Measurements from ENCODE around the gene KCTD1.

Gene KCTD1

GRCh38 chr18:26524002-26524401 is 24.4 kb downstream of the KCTD1 start:
- DNase-seq (ENCODE audit: low read depth in 2 of 2): no peak

DNA sequence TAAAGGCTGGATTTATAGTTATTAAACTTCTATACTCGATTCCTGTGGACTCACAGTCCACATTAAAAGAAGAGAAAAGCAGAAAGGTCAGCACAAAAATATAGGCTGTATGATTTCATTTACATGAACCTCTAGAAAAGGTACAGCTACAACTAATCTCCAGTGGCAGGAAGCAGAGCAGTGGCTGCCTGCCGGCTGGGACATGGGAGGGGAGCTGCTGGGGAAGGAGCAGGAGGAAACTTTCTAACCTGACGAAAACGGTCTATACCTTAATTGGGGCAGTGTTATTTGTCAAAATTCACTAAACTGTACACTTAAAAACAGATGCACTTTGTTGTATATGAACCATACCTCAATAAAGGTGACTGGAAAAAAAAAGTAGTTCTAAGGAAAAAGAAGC is 26.7 kb downstream of the KCTD1 start:
- DNase-seq (ENCODE audit: low read depth in 2 of 2): no peak

- DNase-seq (ENCODE audit: low read depth in 2 of 2): no peak
Measured at GRCh38 chr18:26520974-26521373, 27.4 kb downstream of the KCTD1 start.

GRCh38 chr18:26519114-26519513 is 29.2 kb downstream of the KCTD1 start:
- DNase-seq (ENCODE audit: low read depth in 2 of 2): no peak

DNA sequence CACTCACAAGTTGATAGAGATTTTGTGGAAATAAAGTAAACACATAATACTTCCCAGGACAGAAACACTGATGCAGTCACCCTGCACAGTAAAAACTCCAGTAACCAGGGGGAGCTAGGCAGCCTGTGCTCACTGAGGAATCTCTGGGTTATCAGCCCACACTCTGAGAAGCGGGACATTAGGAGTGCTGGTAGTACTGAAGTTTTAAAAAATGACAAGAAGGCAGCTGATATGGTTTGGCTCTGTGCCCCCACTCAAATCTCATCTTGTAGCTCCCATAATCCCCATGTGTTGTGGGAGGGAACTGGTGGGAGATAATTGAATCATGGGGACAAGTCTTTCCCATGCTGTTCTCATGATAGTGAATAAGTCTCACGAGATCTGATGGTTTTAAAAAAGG is 31.4 kb downstream of the KCTD1 start:
- no peak for DNase-seq (ENCODE audit: low read depth in 2 of 2)

- DNase-seq (ENCODE audit: low read depth in 2 of 2): no peak
Measured at GRCh38 chr18:26515643-26516487, 32.5 kb downstream of the KCTD1 start.

DNA sequence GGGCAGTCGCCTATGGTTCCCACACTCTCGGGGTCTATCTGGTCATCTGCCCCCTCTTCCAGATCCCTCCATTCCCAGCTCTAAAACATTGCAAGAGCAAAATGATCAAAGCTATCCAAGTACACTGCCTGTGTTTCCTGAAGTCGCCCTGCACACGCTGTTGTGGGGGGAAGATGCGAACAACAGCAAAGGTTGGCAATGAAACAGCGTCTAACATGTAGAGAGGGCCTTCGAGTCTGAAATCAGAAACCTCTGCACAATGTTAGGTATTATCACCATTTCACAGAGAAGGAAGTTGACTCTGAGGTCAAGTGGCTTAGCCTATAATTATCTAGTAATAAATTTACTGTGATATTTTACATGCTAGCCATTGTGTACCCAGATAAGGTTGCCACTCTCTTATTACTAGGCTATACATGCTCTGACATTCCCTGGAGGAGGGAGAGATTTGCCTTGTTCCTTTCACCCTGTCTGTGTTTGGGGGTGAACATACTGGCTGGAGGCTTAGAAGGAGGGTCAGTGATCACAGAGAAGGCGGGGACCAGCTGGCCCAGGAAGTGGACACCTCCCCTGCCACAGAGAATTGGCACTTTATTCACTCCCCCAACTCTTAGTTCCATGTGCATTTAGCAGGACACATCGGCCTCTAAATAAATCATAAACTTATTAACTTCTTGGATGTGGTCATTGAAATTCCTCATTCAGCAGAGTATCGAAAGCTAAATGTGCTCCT is 36.8 kb downstream of the KCTD1 start:
- no peak for DNase-seq (ENCODE audit: low read depth in 2 of 2)

GRCh38 chr18:26510337-26510736 is 38.0 kb downstream of the KCTD1 start:
- no peak for DNase-seq (ENCODE audit: low read depth in 2 of 2)

- DNase-seq (ENCODE audit: low read depth in 2 of 2): no peak
Measured at GRCh38 chr18:26506012-26506411, 42.3 kb downstream of the KCTD1 start.

DNA sequence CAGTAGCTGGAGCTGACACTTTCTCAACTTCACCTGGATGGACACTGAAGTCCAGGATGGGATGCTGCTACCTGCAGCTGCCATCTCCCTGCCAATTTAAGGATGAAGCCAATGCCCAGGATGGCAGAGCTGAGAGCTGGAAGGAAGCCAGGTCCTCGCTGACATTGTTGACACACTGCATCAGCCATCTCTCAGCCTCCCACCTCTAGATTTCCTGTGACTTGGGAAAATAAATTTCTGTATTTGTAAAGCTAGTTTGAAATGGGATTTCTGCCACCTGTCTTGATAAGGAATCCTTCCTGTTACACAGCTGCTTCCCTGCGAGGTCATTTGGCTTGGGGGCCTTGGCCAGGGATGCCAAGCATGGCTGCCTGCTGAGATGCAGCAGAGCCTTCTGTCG is 43.5 kb downstream of the KCTD1 start:
- no peak for DNase-seq (ENCODE audit: low read depth in 2 of 2)

- no peak for DNase-seq (ENCODE audit: low read depth in 2 of 2)
Measured at GRCh38 chr18:26503382-26503781, 45.0 kb downstream of the KCTD1 start.

- no peak for DNase-seq (ENCODE audit: low read depth in 2 of 2)
Measured at GRCh38 chr18:26502823-26503222, 45.5 kb downstream of the KCTD1 start.

GRCh38 chr18:26497866-26498265 is 50.5 kb downstream of the KCTD1 start:
- DNase-seq (ENCODE audit: low read depth in 2 of 2): no peak

GRCh38 chr18:26496528-26496927 is 51.8 kb downstream of the KCTD1 start:
- DNase-seq (ENCODE audit: low read depth in 2 of 2): no peak

DNA sequence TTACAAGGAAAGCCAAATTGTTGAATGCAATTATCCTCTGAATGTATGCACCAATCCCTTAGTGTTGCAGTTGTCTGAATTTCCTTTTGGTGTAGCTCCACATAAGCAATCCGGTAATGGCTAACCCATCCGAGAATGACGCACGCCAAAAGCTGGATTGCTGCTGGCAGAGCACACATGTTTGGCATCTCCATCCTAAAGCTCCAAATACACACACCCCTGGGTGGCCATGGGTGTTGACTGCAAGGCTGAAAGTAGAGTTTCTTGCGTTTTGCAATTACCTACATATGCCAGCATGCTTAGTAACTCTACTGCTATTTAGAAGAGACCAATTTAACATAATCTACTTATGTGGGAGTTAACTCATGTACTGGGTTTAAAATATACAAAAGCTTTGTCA is 53.1 kb downstream of the KCTD1 start:
- no peak for DNase-seq (ENCODE audit: low read depth in 2 of 2)

DNA sequence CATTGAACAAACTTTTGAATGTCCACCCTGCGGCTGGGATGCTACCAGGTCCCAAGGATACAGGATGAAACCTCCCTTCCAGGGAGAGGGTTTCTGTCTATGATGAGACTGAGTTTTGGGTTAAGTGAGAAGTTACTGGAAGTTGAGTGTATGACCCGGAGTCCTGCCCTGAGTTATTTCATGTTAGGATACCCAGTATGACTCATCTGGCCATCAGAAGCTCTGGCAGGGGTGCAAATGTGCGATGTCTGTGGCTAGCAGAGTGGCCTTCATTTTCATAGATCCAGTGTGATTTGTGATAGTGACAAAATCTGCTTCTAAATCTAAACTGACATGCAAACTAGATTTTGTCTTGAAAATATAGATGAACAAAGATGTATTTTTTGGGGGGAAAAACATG is 55.3 kb downstream of the KCTD1 start:
- DNase-seq (ENCODE audit: low read depth in 2 of 2): no peak

DNA sequence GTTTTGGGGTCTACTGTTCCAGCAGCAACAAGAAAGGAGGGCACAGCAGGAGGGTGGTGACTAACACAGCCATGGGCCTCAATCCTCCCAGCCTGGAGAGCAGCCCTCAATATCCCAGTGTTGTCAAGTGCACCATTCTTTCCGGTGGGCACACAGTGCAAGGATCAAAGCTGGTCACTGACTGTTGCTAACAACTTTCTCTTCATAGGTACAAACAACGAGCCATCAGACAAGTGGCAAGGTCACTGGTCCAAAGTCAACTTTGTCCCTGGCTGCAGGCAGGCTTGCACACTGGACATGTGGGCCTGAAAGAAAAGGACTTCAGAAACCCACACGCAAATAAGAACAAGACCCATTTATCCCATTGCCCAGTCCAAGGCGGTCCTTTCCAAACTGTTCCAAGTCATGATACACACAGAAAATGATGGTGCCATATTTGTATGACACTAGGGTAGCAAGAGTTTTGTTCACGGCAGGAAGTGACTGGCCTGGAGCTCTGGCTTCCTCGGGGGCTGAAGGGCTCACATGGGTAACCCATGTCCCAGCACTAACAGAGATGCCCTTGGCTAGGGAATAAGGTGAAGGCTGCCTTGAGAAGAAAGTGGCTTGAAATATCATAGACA is 57.0 kb downstream of the KCTD1 start:
- DNase-seq (ENCODE audit: low read depth in 2 of 2): no peak

- no peak for DNase-seq (ENCODE audit: low read depth in 2 of 2)
Measured at GRCh38 chr18:26489881-26490280, 58.5 kb downstream of the KCTD1 start.

DNA sequence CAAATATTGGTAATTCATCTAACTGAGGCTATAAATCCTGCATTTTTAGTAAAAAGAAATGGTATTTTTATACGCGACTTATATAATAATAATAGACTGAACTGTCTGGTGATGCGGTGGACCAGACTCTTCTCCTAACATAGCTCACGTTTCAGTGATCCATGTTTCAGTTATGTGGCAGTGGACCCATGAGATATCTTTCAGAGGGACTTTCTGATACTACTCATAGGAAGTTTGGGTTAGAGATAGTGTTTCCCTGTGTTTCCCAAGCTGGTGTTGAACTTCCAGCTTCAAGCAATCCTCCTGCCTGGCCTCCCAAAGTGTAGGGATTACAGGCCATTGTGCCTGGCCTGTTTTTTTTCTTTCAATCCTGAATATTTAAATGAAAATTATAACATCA is 59.2 kb downstream of the KCTD1 start:
- no peak for DNase-seq (ENCODE audit: low read depth in 2 of 2)

- no peak for DNase-seq (ENCODE audit: low read depth in 2 of 2)
Measured at GRCh38 chr18:26488417-26489009, 59.8 kb downstream of the KCTD1 start.

DNA sequence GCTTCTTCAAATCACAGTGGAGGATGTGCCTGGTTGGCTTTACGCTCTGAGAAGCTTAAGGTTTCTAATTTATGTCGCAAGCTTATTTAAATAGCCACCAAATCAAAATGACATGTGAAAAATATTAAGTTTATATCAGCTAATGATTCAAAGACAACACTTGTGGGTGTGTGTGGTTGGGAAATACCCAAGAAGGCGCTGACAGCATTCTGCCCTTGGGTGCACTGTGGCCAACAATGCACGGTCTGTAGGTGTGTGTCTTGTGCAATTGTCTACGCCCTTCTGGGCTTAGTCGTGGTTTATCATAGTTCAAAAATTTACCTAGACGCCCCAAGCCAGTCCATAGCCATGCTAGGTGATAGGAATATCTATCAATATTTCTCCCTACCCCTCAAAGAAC is 60.9 kb downstream of the KCTD1 start:
- no peak for DNase-seq (ENCODE audit: low read depth in 2 of 2)

DNA sequence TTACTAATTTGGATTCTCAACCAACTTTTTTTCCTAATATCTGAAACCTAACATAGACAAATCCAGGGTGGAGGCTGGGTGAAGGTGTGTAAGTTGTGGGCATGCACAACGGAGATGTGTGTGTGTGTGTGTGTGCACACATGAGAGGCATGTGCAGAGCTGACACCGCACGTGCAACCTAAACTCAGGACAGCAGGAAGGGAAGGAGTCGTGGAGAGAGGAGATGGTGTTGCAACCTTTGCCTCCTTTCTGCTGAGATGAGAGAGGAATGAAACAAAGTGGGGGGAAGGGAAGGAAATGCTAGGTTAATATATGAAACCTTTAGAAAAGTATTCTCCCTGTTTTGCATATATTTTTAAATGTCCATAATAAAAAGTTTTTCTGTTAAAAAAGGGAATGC is 64.7 kb downstream of the KCTD1 start:
- no peak for DNase-seq (ENCODE audit: low read depth in 2 of 2)
